ENCODE results near the gene EIF3I. TPM values are rescaled to one million over a fixed set of nuclear protein-coding genes. Genes with fewer than 3 reads are reported as not detected.

The EIF3I gene
- total and polyA plus RNA-seq, 2 of the 13 experiments (the other 11 are each of a cell fraction or from before 2014, with no cell fraction given) = 210 to 223 TPM

- TF ChIP-seq ZNF280D (CRISPR knock-in tag; IDR thresholded peaks at IDR 0.05) (peak; percentile 90), SKI (IDR thresholded peaks at IDR 0.05; ENCODE audit: partially characterized antibody) (peak; percentile 22), ZNF775 (CRISPR knock-in tag; IDR thresholded peaks at IDR 0.05; ENCODE audit: borderline replicate concordance) (no peak), MXD1 (CRISPR knock-in tag; IDR thresholded peaks at IDR 0.05) (no peak), SOX6 (IDR thresholded peaks at IDR 0.05) (no peak), SOX6 (CRISPR knock-in tag; IDR thresholded peaks at IDR 0.05) (no peak; the same call in 1 of the 2 replicates), ZBTB33 (CRISPR knock-in tag; IDR thresholded peaks at IDR 0.05) (peak; percentile 39; the same call in 1 of the 2 replicates), ZNF629 (CRISPR knock-in tag; conservative IDR thresholded peaks at IDR 0.05) (peak; percentile 18; the same call in 1 of the 2 replicates), ERF (CRISPR knock-in tag; IDR thresholded peaks at IDR 0.05) (peak; percentile 49; the same call in 1 of the 2 replicates), MLLT10 (CRISPR knock-in tag; IDR thresholded peaks at IDR 0.05) (no peak), IRF1 (CRISPR knock-in tag; IDR thresholded peaks at IDR 0.05; ENCODE audit: low read depth) (no peak), FOXO1 (CRISPR knock-in tag; IDR thresholded peaks at IDR 0.05) (0 out of 2 replicates have a peak, but pooled peaks have one; percentile 18)
- TF ChIP-seq, protein P1, sequence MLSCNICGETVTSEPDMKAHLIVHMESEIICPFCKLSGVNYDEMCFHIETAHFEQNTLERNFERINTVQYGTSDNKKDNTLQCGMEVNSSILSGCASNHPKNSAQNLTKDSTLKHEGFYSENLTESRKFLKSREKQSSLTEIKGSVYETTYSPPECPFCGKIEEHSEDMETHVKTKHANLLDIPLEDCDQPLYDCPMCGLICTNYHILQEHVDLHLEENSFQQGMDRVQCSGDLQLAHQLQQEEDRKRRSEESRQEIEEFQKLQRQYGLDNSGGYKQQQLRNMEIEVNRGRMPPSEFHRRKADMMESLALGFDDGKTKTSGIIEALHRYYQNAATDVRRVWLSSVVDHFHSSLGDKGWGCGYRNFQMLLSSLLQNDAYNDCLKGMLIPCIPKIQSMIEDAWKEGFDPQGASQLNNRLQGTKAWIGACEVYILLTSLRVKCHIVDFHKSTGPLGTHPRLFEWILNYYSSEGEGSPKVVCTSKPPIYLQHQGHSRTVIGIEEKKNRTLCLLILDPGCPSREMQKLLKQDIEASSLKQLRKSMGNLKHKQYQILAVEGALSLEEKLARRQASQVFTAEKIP (CRISPR knock-in tag; IDR thresholded peaks at IDR 0.05; ENCODE audit: borderline replicate concordance) = no peak
- TF ChIP-seq, protein P2, sequence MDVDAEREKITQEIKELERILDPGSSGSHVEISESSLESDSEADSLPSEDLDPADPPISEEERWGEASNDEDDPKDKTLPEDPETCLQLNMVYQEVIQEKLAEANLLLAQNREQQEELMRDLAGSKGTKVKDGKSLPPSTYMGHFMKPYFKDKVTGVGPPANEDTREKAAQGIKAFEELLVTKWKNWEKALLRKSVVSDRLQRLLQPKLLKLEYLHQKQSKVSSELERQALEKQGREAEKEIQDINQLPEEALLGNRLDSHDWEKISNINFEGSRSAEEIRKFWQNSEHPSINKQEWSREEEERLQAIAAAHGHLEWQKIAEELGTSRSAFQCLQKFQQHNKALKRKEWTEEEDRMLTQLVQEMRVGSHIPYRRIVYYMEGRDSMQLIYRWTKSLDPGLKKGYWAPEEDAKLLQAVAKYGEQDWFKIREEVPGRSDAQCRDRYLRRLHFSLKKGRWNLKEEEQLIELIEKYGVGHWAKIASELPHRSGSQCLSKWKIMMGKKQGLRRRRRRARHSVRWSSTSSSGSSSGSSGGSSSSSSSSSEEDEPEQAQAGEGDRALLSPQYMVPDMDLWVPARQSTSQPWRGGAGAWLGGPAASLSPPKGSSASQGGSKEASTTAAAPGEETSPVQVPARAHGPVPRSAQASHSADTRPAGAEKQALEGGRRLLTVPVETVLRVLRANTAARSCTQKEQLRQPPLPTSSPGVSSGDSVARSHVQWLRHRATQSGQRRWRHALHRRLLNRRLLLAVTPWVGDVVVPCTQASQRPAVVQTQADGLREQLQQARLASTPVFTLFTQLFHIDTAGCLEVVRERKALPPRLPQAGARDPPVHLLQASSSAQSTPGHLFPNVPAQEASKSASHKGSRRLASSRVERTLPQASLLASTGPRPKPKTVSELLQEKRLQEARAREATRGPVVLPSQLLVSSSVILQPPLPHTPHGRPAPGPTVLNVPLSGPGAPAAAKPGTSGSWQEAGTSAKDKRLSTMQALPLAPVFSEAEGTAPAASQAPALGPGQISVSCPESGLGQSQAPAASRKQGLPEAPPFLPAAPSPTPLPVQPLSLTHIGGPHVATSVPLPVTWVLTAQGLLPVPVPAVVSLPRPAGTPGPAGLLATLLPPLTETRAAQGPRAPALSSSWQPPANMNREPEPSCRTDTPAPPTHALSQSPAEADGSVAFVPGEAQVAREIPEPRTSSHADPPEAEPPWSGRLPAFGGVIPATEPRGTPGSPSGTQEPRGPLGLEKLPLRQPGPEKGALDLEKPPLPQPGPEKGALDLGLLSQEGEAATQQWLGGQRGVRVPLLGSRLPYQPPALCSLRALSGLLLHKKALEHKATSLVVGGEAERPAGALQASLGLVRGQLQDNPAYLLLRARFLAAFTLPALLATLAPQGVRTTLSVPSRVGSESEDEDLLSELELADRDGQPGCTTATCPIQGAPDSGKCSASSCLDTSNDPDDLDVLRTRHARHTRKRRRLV (CRISPR knock-in tag; IDR thresholded peaks at IDR 0.05) = peak; percentile 76; the same call in 1 of the 2 replicates
Measured at GRCh38 chr1:32247983-32248889, 26.0 kb downstream of the EIF3I start (continued).

Measured in HepG2 (cell line).